Measurements from ENCODE around the gene GPR137B.

GPR137B gene

GRCh38 chr1:236113324-236114032 lies 28.9 kb upstream of the GPR137B start:
- DNase-seq: no peak

DNA sequence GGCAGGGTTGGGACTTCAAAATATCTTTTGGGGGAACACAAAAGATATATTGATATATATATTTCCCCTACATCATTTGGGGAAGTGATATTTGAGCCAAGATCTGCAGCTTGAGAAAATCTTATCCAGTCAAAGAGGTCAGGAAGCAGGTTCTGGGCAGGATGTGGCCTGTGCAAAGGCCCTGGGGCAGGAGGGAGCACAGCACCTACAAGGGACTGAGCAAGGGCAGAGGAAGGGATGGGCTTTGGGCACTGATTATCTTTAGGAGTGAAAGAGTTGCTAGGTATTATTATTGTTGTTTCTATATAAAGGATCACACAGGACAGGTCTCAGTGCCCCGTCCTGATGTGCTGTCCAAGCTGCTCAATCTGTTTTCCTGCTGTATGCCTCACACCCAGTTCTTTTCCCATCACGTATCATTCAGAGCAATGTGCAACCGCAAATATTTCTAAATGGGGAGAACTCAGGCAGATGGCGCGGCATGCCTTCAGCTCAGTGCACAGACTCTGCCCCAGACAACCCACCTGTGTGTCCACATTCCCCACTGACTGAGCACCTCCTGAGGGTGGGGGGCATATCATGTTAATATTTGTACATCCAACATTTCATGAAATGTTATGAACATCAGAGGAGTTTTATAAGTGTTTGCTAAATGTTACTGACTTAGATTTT lies 28.1 kb upstream of the GPR137B start:
- DNase-seq: no peak

DNA sequence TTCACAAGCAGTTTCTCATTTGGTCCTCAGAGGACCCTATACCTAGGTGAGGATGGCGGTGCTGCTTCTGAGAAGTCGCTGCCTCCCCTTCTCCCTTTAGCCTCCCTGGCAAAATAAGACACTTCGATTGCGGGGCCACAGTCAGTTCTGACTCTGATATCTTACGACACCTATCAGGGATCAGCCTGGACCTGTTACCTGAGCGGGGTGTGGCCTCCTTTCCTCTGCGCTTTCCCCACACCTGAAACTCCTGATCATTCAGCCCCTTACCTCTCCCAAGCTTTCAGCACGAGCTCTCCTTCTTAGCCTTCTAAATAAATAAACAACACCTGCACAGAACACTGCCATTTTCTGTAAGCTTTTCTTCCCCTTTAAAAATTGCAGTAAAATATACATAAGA lies 24.6 kb upstream of the GPR137B start:
- no peak for DNase-seq

- no peak for DNase-seq
Measured at GRCh38 chr1:236119943-236120484, 22.3 kb upstream of the GPR137B start.

GRCh38 chr1:236120721-236121153 lies 21.6 kb upstream of the GPR137B start:
- DNase-seq: no peak

DNA sequence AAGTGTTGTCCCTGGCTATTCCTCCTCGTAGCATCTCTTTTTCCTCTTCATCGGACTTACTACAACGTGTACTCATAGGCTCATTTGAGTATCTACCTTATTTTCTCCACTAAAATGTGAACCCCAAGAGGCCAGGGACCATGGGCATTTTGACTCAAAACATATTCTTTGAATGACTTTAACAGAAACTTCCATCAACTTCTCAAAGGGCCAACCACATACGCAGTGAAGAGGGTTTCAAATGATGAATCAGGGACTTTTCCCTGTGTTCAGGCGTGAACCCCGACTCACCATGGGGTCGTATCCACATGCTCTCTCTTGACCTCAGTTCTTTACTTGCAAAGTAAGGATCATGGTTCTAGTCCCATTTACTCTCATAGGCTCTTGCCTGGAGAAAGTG lies 20.2 kb upstream of the GPR137B start:
- DNase-seq: no peak

DNA sequence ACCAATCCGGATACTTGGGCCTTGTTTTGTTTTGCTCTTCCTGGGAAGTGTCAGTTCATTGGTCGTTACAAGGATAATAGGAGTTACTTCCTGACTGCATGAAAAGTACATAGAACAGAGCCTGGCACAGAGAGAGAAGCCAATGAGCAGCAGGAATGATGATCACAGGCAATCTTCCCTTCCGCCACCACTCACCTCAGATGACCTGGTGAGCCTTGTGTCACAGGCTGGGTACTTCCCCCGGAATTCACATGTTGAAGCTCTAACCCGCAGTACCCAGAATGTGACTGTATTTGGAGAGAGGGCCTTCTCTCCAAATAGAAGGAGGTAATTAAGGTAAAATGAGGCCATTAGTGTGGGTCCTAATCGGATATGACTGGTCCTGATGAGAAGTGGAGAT lies 18.8 kb upstream of the GPR137B start:
- no peak for DNase-seq

DNA sequence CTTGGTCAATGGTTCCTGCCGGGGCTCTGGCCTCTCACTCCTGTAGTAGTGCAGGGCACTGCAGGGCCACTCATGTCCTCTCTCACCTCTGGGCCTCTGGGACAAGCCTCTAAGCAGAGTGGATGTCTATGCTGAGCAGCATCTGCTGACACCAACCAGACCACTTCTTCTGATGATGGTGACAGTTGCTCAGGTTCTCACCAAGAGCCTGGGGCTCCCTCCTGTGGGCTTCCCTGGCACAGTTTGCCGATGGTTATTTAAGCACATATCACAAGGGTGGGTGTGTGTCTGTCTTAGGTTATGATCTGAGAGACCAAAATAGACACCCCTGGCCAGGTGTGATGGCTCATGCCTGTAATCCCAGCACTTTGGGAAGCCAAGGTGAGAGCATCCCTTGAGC lies 17.4 kb upstream of the GPR137B start:
- no peak for DNase-seq

DNA sequence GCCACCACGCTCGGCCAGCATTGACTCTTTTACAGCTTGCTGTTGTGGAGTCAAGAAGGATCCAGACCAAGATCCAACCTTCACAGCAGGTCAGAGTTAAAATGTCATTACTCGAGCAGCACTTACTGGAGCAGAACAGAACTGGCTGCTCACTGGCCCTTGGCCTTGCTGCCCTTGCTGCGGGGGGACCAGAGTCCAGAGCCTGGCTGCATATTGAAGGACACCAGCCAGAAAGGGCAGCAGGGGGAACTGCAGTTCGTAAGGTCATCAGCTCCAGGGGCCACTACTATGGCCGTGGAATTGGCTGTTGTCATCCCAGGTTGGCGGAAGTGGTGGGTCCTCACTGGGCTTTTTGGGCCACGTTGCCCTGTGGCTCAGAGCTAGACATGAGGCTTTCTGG lies 15.3 kb upstream of the GPR137B start:
- no peak for DNase-seq

DNA sequence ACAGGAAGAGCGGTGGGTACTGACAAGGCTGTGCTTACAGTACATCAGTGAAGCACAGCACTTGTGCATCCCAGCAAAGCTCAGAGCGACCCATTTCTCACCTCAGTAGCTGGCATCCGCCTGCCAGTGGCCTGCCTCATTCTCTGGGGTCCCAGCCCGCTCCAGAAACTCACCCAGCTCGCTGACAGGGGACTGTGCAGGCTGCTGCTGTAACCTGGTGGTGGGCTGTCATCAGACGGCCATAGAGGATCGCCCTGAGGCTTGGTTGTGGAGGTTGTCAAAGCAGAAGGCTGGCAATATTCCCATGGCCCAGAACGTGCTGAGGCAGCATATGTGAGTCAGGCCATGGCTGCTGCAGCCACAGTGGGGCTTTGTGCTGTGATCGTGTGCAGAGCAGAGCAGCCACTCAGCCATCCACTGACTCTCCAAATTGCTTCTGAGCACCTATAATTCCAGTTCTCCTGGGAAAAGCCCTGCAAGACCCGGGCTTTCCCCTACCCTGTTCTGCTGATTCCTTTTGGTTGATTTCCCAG lies 13.6 kb upstream of the GPR137B start:
- peak in 8 of 56 donors; percentile 11 to 29 (median 19) for DNase-seq

- peak in 18 of 56 donors; percentile 7 to 58 (median 30) for DNase-seq
Measured at GRCh38 chr1:236129306-236129705, 13.0 kb upstream of the GPR137B start.

GRCh38 chr1:236130372-236130771 lies 12.0 kb upstream of the GPR137B start:
- no peak for DNase-seq

GRCh38 chr1:236131916-236132315 lies 10.4 kb upstream of the GPR137B start:
- no peak for DNase-seq

GRCh38 chr1:236132420-236133046 lies 9.8 kb upstream of the GPR137B start:
- DNase-seq: no peak

GRCh38 chr1:236133339-236133738 lies 9.0 kb upstream of the GPR137B start:
- DNase-seq: no peak

DNA sequence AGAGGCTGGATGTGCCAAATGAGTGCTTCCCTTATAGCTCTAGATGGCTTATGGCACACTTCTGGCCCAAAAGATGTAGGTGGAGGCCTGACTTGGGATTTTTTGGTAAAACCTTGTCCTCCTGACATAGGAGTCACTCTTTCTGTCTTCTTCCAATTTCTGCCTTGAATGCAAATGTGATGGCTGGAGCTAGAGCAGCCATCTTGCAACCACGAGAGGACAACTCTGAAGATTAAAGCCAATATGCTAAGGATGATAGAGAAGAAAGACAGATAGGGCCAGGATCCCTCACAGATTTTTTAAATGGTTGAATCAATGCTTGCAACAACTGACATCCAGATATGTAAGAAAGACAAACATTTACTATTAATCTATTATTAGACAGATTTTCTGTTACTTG lies 8.5 kb upstream of the GPR137B start:
- no peak for DNase-seq

GRCh38 chr1:236137285-236137852 lies 5.0 kb upstream of the GPR137B start:
- no peak for DNase-seq

DNA sequence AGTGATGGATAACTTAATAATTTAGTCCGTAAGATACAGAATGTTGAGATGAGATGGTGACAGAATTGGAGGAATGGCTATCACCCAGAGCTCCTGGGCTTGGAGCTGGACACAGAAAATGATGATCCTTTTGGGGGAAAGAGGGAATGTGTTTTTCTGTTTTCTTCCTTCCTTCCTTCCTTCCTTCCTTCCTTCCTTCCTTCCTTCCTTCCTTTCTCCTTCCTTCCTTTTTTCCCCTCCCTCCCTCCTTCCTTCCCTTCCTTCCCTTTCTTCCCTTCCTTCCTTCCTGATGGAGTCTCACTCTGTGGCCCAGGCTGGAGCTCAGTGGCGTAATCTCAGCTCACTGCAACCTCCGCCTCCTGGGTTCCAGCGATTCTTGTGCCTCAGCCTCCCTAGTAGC lies 2.8 kb upstream of the GPR137B start:
- DNase-seq: no peak

DNA sequence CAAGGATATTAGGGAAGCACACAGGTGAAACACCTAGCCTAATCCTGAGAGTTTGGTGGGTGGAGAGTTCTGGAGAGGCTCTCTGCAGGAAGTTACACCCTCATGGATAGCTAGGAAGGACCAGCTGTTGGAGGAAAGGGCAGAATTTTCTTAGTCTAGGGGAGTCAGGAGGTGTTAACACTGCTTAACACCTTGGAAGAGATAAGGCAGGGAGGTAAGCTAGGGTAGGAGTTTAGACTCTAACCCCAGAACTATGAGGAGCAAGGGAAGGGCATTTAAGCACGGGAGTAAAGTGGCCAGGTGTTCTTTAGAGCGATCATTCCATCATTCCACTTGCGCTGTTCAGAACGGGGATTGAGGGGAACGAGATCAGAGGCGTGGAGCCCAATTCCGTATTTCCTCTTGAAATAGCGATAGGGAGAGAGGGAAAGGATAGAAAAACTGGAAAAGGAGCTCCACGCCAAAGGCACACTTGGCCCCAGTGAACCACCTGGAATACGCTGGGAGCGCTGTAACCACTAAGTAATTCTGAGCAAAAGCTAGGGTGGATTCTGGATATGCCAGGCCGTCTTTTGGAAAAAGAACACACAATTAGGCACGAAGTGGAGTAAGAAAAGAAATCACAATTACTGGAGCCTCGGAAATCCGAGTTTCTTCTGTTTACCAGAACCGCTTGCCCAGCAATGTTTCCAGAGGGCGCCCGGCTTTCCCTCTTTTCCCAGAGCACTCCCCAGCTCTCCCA lies 1.5 kb upstream of the GPR137B start:
- DNase-seq: peak in 1 of 56 donors; percentile 22

DNA sequence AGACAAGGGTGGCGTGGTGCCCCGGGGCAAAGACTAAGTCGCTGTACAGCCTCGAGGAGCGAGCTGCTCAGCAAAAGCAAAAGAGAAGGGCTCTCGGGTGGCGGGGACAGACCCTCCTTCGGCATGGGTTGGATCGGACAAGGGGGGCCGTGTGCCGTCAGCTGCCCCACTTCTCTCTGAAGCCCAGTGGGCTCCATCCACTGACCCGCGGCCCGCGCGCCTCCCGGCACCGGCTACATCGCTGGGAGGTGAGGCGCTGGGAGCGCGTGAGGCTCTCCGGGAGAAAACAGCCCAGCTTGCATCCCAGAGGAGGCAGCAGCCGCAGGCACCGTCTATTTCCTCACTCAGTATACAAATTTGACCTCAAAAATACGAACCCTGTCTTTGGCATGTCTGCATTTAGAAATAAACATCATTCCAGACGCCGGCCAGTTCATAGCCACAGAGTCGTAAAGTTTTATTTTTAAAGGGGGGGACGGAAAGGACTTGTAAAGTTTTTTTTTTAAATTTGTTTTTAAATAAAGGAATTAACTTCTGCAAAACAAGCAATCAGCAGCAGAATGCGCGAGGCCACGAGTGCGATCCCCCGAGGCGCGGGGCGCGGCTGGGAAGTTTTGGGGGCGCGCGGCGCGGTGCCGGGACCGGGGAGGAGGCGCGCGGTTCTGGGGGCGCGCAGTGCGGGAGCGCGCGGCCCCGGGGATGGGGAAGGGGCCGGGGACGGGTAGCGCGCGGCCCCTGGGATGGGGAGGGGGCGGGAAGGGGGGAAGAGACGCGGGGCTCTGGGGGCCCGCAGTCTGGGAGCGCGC lies 689 bp upstream of the GPR137B start:
- DNase-seq: peak in 23 of 56 donors; percentile 13 to 69 (median 44)

Measured in amygdala (tissue), 56 donors.